Measurements from ENCODE around the gene PCBP3.

- TF ChIP-seq POLR2AphosphoS5 (IDR thresholded peaks at IDR 0.05) (no peak), CTCF (IDR thresholded peaks at IDR 0.05) (no peak), POLR2A (IDR thresholded peaks at IDR 0.05) (no peak)
Observed at GRCh38 chr21:45886610-45887026, 243.1 kb downstream of the PCBP3 start.
